Lower lobe of right lung (tissue), 2 donors: Measurements from ENCODE around the gene GAS6. TPM values are rescaled to one million over a fixed set of nuclear protein-coding genes. Genes with fewer than 3 reads are reported as not detected.

Experiments used
- ATAC-seq, 2 donors: fragments of 200-7000 bp; cut with Tn5 transposase; one replicate each; pipeline ENCODE4 v1.9.1; 2020 to 2022; ENCODE audit warnings: mild to moderate bottlenecking in 2 of 2, moderate library complexity in 2 of 2
- DNase-seq: peaks from one replicate; pipeline ENCODE4 v3.0.0-alpha.2; 2020
- H3K27ac ChIP-seq: fragments of 200-600 bp; one replicate; pipeline ENCODE4 v1.8.0; 2022
- H3K27me3 ChIP-seq: fragments of 200-600 bp; one replicate; pipeline ENCODE4 v1.8.0; 2022; ENCODE audit warnings: low read depth
- H3K36me3 ChIP-seq: fragments of 200-600 bp; one replicate; pipeline ENCODE4 v1.8.0; 2022; ENCODE audit warnings: mild to moderate bottlenecking
- H3K4me1 ChIP-seq: fragments of 200-600 bp; one replicate; pipeline ENCODE4 v1.8.0; 2022
- H3K4me3 ChIP-seq: fragments of 200-600 bp; one replicate; pipeline ENCODE4 v1.8.0; 2022; ENCODE audit warnings: mild to moderate bottlenecking
- H3K9me3 ChIP-seq: fragments of 200-600 bp; one replicate; pipeline ENCODE4 v1.8.0; 2022
- CTCF ChIP-seq: fragments of 200-600 bp; IDR thresholded peaks from one replicate; pipeline ENCODE4 v1.8.0; 2022; ENCODE audit warnings: antibody characterized with exemption, mild to moderate bottlenecking
- intact Hi-C: fragments of 100-400 bp; cut with DNase I; formaldehyde crosslinking; loops from one replicate; pipeline ENCODE4 v1.11.0; 2022
- total RNA-seq: library from RNA; stranded (reverse); fragmentation: NEBNext Ultra II Directional; extraction: Animal tissue kit (Norgen Biotek cat#: 25700); gene quantifications from one replicate; pipeline ENCODE4 v1.2.1, GENCODE V29; 2021
- donor health status: DM: no; HTN: yes; CAD: no; lungs with severe emphysema.

Gene GAS6
- total RNA-seq, 1 donor from 2014 or later: 111 TPM

GRCh38 chr13:113887700-113888201, 23.9 kb upstream of the GAS6 start:
- no peaks in the 10 kb centered on the region for H3K9me3 ChIP-seq
- TF ChIP-seq CTCF: no peak
- H3K36me3 ChIP-seq: no peaks in the 10 kb centered on the region
- intact Hi-C loops: no loop called here
- H3K4me3 ChIP-seq: no peak overlapping the region
- H3K27ac ChIP-seq: no peak overlapping the region
- DNase-seq (no peak), ATAC-seq (no peak)
- H3K27me3 ChIP-seq: no peaks in the 10 kb centered on the region
- peaks cover 4% of the 10 kb centered on the region for H3K4me1 ChIP-seq

- Histone ChIP-seq H3K27ac (no peak overlapping the region), H3K9me3 (no peaks in the 10 kb centered on the region), H3K36me3 (no peaks in the 10 kb centered on the region), H3K4me3 (no peak overlapping the region), H3K4me1 (peaks cover 15% of the 10 kb centered on the region), H3K27me3 (no peaks in the 10 kb centered on the region)
- no peak for TF ChIP-seq CTCF
- DNase-seq (no peak), ATAC-seq (no peak)
- intact Hi-C loops: no loop called here
Measured at GRCh38 chr13:113886561-113887112, 22.8 kb upstream of the GAS6 start.

- no peak for TF ChIP-seq CTCF
- Histone ChIP-seq H3K27me3 (no peaks in the 10 kb centered on the region), H3K36me3 (no peaks in the 10 kb centered on the region), H3K4me1 (peaks cover 28% of the 10 kb centered on the region), H3K4me3 (no peak overlapping the region), H3K27ac (no peak overlapping the region), H3K9me3 (no peaks in the 10 kb centered on the region)
- intact Hi-C loops: no loop called here
- ATAC-seq (no peak), DNase-seq (no peak)
Measured at GRCh38 chr13:113884821-113885220, 20.9 kb upstream of the GAS6 start.

- no peaks in the 10 kb centered on the region for H3K36me3 ChIP-seq
- intact Hi-C loops: no loop called here
- H3K4me3 ChIP-seq: no peak overlapping the region
- ATAC-seq (no peak), DNase-seq (no peak)
- H3K27ac ChIP-seq: no peak overlapping the region
- no peaks in the 10 kb centered on the region for H3K9me3 ChIP-seq
- no peak for TF ChIP-seq CTCF
- H3K4me1 ChIP-seq: peaks cover 35% of the 10 kb centered on the region
- no peaks in the 10 kb centered on the region for H3K27me3 ChIP-seq
Measured at GRCh38 chr13:113883921-113884804, 20.3 kb upstream of the GAS6 start.

GRCh38 chr13:113883314-113883811, 19.5 kb upstream of the GAS6 start:
- intact Hi-C loops: no loop called here
- no peak for TF ChIP-seq CTCF
- Histone ChIP-seq H3K27ac (no peak overlapping the region), H3K9me3 (no peaks in the 10 kb centered on the region), H3K4me3 (no peak overlapping the region), H3K36me3 (no peaks in the 10 kb centered on the region), H3K4me1 (peaks cover 39% of the 10 kb centered on the region), H3K27me3 (no peaks in the 10 kb centered on the region)
- ATAC-seq (no peak), DNase-seq (no peak)
